HuH-7 (cell line): ENCODE data around the gene SMIM5.
A peak's percentile ranks its signal among the peaks of the same experiment; 100 is the strongest.
"Not testable (repeated sequence)": the region's sequence is repeated elsewhere in the genome, so short reads cannot be mapped to it uniquely, and the experiment has no call there.

Source experiments
- DNase-seq: peaks from one replicate; pipeline ENCODE4 v3.0.0; 2011; ENCODE audit warnings: low spot score

Gene SMIM5

GRCh38 chr17:75632863-75633485 lies at the start of gene SMIM5:
Gene SMIM5 (plus strand): TSS chr17:75633434. CDS start chr17:75640202, 6,768 bp downstream.
- peak; percentile 99 for DNase-seq

GRCh38 chr17:75584849-75585175 lies 48.4 kb upstream of the SMIM5 start:
- DNase-seq: no peak

GRCh38 chr17:75587675-75588595 lies 45.3 kb upstream of the SMIM5 start, which contains the start of gene MYO15B:
Gene MYO15B (plus strand): TSS chr17:75587800. CDS start chr17:75588058, 258 bp downstream.
- DNase-seq: no peak

- no peak for DNase-seq
Measured at GRCh38 chr17:75588596-75589011, 44.6 kb upstream of the SMIM5 start.

- DNase-seq: peak; percentile 97
Measured at GRCh38 chr17:75589012-75589918, 44.0 kb upstream of the SMIM5 start.

- DNase-seq: no peak
Measured at GRCh38 chr17:75589919-75590303, 43.3 kb upstream of the SMIM5 start.

- DNase-seq: no peak
Measured at GRCh38 chr17:75590314-75590761, 42.9 kb upstream of the SMIM5 start.

- DNase-seq: no peak
Measured at GRCh38 chr17:75590849-75591721, 42.1 kb upstream of the SMIM5 start.

GRCh38 chr17:75591722-75592302 lies 41.4 kb upstream of the SMIM5 start:
- DNase-seq: no peak

GRCh38 chr17:75592348-75593020 lies 40.8 kb upstream of the SMIM5 start:
- no peak for DNase-seq

- not testable (repeated sequence) for DNase-seq
Measured at GRCh38 chr17:75593430-75593829, 39.8 kb upstream of the SMIM5 start.

- no peak for DNase-seq
Measured at GRCh38 chr17:75594499-75595283, 38.5 kb upstream of the SMIM5 start.

GRCh38 chr17:75595284-75595919 lies 37.8 kb upstream of the SMIM5 start:
- no peak for DNase-seq

- DNase-seq: no peak
Measured at GRCh38 chr17:75595920-75596313, 37.3 kb upstream of the SMIM5 start.

- DNase-seq: no peak
Measured at GRCh38 chr17:75596320-75597087, 36.7 kb upstream of the SMIM5 start.

GRCh38 chr17:75601057-75601987 lies 31.9 kb upstream of the SMIM5 start:
- peak; percentile 90 for DNase-seq

- no peak for DNase-seq
Measured at GRCh38 chr17:75602644-75603043, 30.6 kb upstream of the SMIM5 start.
